SU-DHL-6 (cell line): ENCODE measurements around the gene DSTN.

Experiments used
- EZH2phosphoT487 ChIP-seq: fragments of 200-600 bp; sonication (generic), shearing (Covaris generic); conservative IDR thresholded peaks from 2 replicates; pipeline ENCODE4 v1.6.1; 2018; ENCODE audit warnings: mild to moderate bottlenecking, antibody characterized with exemption, low read length, moderate library complexity, mixed read lengths
- TF ChIP-seq, protein P1 (sequence below): fragments of 200-600 bp; sonication (generic); IDR thresholded peaks from one replicate; pipeline ENCODE4 v1.5.1; 2017; ENCODE audit warnings: antibody characterized with exemption, mild to moderate bottlenecking, low read length, moderate library complexity; ENCODE audit not compliant: insufficient read depth, poor library complexity, severe bottlenecking

- TF ChIP-seq, protein P1, sequence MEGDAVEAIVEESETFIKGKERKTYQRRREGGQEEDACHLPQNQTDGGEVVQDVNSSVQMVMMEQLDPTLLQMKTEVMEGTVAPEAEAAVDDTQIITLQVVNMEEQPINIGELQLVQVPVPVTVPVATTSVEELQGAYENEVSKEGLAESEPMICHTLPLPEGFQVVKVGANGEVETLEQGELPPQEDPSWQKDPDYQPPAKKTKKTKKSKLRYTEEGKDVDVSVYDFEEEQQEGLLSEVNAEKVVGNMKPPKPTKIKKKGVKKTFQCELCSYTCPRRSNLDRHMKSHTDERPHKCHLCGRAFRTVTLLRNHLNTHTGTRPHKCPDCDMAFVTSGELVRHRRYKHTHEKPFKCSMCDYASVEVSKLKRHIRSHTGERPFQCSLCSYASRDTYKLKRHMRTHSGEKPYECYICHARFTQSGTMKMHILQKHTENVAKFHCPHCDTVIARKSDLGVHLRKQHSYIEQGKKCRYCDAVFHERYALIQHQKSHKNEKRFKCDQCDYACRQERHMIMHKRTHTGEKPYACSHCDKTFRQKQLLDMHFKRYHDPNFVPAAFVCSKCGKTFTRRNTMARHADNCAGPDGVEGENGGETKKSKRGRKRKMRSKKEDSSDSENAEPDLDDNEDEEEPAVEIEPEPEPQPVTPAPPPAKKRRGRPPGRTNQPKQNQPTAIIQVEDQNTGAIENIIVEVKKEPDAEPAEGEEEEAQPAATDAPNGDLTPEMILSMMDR: no peak
- no peak for TF ChIP-seq EZH2phosphoT487
These were observed 88.7 kb downstream of the DSTN start for GRCh38 chr20:17658648-17658993.
